PC-3 (cell line): ENCODE measurements around the gene FOXN4.

Experiments used
- EZH2 ChIP-seq: fragments of 300-600 bp; sonication (generic); IDR thresholded peaks from one replicate; pipeline ENCODE4 v1.6.1; 2017; ENCODE audit warnings: antibody characterized with exemption, mild to moderate bottlenecking, low read length; ENCODE audit not compliant: unreplicated experiment
- EZH2phosphoT487 ChIP-seq: fragments of 300-600 bp; sonication (generic); IDR thresholded peaks from 2 replicates; pipeline ENCODE4 v1.6.1; 2018; ENCODE audit warnings: mild to moderate bottlenecking, antibody characterized with exemption, low read length, borderline replicate concordance
- TF ChIP-seq, protein P1 (sequence below): fragments of 300-600 bp; sonication (generic); conservative IDR thresholded peaks from 2 replicates; pipeline ENCODE4 v1.5.1; 2017; ENCODE audit warnings: antibody characterized with exemption, low read depth, mild to moderate bottlenecking, low read length

DNA sequence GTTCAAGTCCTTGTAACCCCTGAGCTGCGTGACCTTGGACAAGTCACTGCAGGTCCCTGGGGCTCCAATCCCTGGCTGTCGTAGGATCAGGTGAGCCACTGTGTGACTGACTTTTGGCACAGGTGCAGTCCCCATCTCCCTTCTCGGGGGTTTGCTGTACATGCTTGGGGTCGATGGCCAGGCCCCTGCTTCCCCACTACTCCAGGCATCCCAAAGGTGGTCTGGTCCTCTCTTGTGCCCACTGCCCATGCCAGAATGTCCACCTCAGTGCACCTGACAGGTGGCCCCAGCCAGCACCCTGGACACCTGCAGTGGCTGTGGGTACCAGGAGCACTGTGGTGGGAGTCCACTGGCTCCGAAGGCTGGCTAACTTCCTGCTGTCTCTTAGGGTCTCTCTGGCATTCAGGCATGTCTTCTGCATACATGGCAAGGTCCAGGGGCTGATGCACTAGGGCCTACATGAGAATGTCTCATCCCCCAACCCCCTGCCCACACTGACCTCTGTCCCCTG, 14.7 kb downstream of the FOXN4 start:
- TF ChIP-seq, protein P1, sequence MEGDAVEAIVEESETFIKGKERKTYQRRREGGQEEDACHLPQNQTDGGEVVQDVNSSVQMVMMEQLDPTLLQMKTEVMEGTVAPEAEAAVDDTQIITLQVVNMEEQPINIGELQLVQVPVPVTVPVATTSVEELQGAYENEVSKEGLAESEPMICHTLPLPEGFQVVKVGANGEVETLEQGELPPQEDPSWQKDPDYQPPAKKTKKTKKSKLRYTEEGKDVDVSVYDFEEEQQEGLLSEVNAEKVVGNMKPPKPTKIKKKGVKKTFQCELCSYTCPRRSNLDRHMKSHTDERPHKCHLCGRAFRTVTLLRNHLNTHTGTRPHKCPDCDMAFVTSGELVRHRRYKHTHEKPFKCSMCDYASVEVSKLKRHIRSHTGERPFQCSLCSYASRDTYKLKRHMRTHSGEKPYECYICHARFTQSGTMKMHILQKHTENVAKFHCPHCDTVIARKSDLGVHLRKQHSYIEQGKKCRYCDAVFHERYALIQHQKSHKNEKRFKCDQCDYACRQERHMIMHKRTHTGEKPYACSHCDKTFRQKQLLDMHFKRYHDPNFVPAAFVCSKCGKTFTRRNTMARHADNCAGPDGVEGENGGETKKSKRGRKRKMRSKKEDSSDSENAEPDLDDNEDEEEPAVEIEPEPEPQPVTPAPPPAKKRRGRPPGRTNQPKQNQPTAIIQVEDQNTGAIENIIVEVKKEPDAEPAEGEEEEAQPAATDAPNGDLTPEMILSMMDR = no peak
- TF ChIP-seq EZH2 (no peak), EZH2phosphoT487 (no peak)
